K562 (cell line): ENCODE results near the gene ITPR3.

Source experiments
- EP300 ChIP-seq: IDR thresholded peaks from 2 replicates; pipeline ENCODE4 v1.6.1; 2012; ENCODE audit warnings: low read length, improper control_type of control experiment
- POLR2A ChIP-seq: fragments of 450-650 bp; conservative IDR thresholded peaks from 2 replicates; pipeline ENCODE4 v1.6.1; 2016
- TF ChIP-seq, protein P1 (sequence below), 3 experiments: IDR thresholded peaks in 2 of 3; conservative IDR thresholded peaks in 1 of 3; 2 replicates each; pipeline ENCODE4 v1.5.1; 2011 to 2012; ENCODE audit warnings: low read length in 3 of 3, mild to moderate bottlenecking in 3 of 3, control low read depth in 2 of 3, improper control_type of control experiment in 1 of 3, inconsistent platforms in 1 of 3, low read depth in 1 of 3, mixed read lengths in 1 of 3, moderate library complexity in 1 of 3; ENCODE audit not compliant: insufficient read depth in 2 of 3

DNA sequence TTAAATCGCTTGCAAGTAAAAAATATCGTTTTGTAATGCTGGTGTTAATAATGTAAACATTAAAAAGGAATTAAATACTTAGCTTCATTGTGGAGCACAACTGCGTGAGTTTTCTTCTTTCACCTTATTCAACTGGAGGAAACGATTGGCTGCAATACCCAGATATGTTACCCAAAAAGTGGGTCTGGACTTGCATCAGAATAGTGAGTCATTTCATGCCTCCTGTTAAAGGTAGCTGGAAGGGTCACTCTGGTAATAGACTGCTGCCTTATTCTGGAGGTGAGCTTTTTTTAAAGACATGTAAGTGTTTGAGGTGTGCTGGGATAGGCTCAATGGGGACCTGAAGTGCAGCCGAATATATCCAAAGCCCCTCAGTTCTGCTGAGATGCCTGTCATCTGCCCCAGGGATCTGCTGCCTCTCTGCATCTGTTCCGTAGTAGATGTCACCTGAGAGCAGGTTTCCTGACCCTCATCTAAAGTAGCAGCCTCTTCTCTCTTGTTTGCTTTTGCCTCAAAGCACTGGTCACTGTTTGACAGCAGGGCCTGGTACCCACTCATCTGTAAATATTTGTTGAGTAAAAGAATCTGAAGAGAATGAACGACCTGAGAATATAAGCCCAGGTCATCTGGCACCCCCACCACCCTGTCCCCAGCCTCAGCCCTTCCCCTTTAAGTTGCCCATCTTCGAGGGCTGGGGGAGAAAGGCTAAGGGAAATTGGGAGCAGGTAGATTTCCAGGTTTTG is 95.9 kb downstream of the ITPR3 start:
- TF ChIP-seq, protein P1, sequence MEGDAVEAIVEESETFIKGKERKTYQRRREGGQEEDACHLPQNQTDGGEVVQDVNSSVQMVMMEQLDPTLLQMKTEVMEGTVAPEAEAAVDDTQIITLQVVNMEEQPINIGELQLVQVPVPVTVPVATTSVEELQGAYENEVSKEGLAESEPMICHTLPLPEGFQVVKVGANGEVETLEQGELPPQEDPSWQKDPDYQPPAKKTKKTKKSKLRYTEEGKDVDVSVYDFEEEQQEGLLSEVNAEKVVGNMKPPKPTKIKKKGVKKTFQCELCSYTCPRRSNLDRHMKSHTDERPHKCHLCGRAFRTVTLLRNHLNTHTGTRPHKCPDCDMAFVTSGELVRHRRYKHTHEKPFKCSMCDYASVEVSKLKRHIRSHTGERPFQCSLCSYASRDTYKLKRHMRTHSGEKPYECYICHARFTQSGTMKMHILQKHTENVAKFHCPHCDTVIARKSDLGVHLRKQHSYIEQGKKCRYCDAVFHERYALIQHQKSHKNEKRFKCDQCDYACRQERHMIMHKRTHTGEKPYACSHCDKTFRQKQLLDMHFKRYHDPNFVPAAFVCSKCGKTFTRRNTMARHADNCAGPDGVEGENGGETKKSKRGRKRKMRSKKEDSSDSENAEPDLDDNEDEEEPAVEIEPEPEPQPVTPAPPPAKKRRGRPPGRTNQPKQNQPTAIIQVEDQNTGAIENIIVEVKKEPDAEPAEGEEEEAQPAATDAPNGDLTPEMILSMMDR (IDR thresholded peaks at IDR 0.05 in 2 of 3, conservative IDR thresholded peaks at IDR 0.05 in 1 of 3; ENCODE audit: insufficient read depth in 2 of 3, low read depth in 1 of 3, low read length in 3 of 3) = no peak
- TF ChIP-seq EP300 = 0 out of 2 replicates have a peak, but pooled peaks have one; percentile 10
- no peak for TF ChIP-seq POLR2A
